Activated CD4-positive, alpha-beta T cell treated with anti-CD3 and anti-CD28 coated beads, Interleukin-2, amount 50 U/mL, for 16 hours (primary cell): ENCODE results near the gene UBL4A.

ENCODE experiments used
- DNase-seq: peaks from one replicate; pipeline ENCODE4 v3.0.0-alpha.2; 2020

The UBL4A gene

GRCh38 chrX:154486396-154487207 is at the start of gene UBL4A:
Gene UBL4A, minus strand, starts transcription at chrX:154486615. Its CDS starts 31 bp downstream, at chrX:154486584.
- peak; percentile 55 for DNase-seq

DNA sequence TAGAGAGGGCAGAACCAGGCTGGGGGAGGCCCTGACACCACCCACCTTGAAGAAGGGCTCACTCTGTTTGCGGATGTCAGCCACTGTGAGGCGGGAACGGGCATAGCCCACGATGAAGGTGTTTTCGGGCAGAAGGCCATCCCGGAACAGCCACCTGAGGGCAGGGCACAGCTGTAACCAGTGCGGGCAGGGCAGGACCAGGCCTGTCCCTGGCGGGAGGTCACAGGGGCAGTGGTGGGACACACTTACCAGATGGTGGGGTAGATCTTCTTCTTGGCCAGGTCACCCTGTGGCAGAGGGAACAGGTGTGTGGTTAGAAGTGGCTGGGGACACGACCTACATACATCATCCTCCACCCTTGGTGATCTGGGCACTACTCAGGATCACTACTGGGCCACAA is 49.5 kb upstream of the UBL4A start:
- DNase-seq, result no peak

- peak; percentile 92 for DNase-seq
These were observed 48.3 kb upstream of the UBL4A start for GRCh38 chrX:154534526-154535322.

- DNase-seq, result no peak
These were observed 46.3 kb upstream of the UBL4A start for GRCh38 chrX:154532690-154533089.

GRCh38 chrX:154531626-154532025 is 45.2 kb upstream of the UBL4A start:
- DNase-seq, result no peak

GRCh38 chrX:154530286-154530685 is 43.9 kb upstream of the UBL4A start:
- no peak for DNase-seq

- DNase-seq, result no peak
These were observed 42.8 kb upstream of the UBL4A start for GRCh38 chrX:154529206-154529612.

GRCh38 chrX:154526901-154527675 is 40.7 kb upstream of the UBL4A start:
- DNase-seq, result peak; percentile 64

- DNase-seq, result no peak
These were observed 39.4 kb upstream of the UBL4A start for GRCh38 chrX:154525606-154526490.

- no peak for DNase-seq
These were observed 33.0 kb upstream of the UBL4A start for GRCh38 chrX:154519389-154519788.

DNA sequence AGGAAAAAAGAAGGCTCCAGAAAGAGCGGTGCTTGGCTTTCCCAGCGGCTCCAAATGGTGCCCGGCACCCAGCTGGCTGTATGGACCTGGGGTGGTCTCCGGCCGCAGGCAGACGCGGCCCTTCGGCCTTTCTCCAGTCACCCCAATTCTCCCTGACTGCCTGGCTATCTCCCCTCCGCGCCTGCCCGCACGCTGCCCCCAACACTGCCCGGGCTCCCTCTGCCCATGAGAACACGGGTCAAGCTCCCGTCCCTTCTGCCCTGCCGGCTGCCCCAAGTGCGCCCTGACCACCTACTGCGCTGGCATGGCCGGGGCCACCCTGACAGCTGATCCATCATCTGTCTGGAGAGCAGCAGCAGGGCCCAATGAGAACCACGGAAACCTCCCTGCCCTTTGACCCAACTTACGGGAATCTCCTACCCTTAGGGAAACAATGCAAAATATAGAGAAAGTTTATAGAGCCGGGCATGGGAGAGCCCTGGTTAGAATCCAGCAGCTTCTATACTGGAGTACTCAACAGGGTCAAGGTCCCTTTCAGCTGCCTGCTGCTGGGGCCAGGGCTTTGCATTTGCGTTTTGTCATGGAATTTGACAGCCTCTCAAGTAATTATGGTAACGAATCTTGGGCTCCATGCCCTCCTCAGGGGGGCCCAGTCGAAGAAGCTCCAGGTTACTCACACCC is 30.8 kb upstream of the UBL4A start:
- no peak for DNase-seq

- DNase-seq, result no peak
These were observed 30.3 kb upstream of the UBL4A start for GRCh38 chrX:154516656-154517100.

- DNase-seq, result peak; percentile 95
These were observed 29.7 kb upstream of the UBL4A start, which contains the start of gene FAM3A for GRCh38 chrX:154515966-154516655. Gene FAM3A, minus strand, starts transcription at chrX:154516232. Its CDS starts 460 bp downstream, at chrX:154515772.

DNA sequence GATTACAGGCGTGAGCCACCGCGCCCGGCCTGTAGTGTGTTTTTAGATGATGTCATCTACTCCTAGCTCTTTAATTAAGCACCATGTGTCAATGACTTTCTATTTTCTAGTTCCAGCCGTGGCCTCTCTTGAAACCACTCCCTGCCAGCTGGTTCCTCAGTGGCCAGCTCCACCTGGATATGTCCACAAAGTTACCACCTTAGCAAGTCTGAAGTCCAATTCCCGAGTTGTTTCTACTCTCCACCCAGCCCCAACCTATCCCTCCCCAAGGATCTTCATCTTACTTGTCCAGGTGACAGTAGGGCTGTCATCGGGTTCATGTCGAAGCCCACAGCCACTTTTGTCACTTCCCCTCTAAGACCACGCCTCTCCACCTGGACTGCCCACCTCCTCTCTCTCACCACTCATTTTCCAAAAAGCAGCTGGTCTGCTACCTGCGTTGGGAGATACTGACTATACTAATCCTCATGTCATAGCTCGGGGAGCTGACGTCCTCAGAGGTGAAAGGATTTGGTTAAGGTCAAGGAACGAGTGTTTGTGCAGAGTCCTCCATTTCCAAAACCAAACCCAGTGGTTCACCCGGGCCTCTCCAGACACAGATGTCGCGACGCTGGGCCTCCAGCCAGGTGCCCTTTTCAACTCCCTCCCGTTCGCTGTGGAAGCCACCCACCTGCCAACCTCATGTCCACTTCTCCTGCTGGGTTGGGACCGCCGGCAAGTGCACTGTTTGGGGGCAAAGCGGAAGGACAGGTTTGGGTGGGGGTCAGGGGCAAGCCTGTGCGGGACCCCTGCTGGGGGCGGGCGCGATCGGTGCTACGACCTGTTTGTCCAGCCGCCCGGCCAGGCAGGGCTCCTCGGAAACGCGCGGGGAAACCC is 28.9 kb upstream of the UBL4A start:
- peak; percentile 23 for DNase-seq

- DNase-seq, result no peak
These were observed 27.3 kb upstream of the UBL4A start for GRCh38 chrX:154513716-154514115.

DNA sequence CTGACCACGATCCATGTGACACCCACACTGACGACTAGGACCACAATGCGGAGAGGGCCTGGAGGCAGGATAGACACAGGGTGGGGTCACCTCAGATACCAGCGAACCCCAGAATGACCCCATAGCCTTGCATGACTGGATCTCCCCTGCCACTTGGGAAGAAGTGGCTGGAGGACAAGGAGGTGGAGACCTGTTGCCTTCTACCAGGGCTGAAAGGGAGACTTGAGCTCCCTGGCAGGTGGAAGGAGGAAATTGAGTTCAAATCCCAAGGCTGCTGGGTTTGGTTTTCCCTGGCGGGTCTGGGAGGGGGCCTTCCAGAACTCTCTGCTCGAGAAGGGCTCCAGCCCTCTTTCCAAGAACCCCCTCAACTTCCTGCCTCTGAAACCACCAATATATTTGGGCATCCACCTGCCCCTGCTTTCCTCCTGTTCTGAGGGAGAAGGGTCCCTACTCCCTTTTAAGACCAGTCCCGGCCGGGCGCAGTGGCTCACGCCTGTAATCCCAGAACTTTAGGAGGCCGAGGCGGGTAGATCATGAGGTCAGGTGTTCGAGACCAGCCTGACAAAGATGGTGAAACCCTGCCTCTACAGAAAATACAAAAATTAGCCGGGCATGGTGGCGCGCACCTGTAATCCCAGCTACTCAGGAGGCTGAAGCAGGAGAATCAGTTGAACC is 26.6 kb upstream of the UBL4A start:
- DNase-seq, result no peak

- no peak for DNase-seq
These were observed 25.3 kb upstream of the UBL4A start for GRCh38 chrX:154511761-154512160.

- DNase-seq, result no peak
These were observed 23.0 kb upstream of the UBL4A start for GRCh38 chrX:154509455-154509854.

GRCh38 chrX:154508384-154508745 is 21.9 kb upstream of the UBL4A start:
- no peak for DNase-seq
